HG03460 (cell line): ENCODE data around the gene KCNMA1.

ENCODE experiments used
- ATAC-seq: cut with Tn5 transposase; IDR thresholded peaks from one replicate; pipeline ENCODE4 v1.9.1; 2021; ENCODE audit not compliant: unreplicated experiment

Gene KCNMA1

DNA sequence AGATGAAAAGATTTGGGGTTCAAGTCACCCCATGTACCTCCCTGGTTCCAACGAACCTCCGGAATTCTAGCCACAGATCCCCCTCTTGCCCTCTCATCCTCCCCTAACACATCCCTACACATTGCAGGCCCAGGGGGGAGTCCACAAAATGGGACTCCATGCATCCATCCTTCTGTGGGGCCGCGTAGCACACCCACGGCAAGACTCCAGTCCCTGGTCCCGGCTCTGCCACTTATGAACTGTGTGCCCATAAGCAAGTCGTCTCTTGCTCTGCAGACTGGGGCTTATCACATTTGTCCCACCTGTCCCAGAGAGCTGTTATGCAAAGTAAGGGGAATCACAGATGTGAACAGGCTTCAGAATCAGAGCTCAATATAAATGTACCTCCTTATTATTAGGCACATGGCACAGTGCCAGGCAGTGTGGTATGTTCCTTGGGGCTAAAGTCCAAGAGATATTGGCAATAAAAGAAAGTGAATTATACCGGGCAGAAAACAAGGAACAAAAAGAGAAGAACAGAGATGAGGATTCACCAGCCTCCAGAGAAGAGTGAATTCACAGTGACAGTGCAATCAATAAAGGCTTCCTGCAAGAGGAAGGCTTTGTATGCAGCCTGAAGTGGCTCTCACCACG is 73.9 kb downstream of the KCNMA1 start:
- ATAC-seq: no peak

- ATAC-seq: no peak
Measured at GRCh38 chr10:77562742-77563141, 74.9 kb downstream of the KCNMA1 start.

- no peak for ATAC-seq
Measured at GRCh38 chr10:77561991-77562390, 75.6 kb downstream of the KCNMA1 start.

DNA sequence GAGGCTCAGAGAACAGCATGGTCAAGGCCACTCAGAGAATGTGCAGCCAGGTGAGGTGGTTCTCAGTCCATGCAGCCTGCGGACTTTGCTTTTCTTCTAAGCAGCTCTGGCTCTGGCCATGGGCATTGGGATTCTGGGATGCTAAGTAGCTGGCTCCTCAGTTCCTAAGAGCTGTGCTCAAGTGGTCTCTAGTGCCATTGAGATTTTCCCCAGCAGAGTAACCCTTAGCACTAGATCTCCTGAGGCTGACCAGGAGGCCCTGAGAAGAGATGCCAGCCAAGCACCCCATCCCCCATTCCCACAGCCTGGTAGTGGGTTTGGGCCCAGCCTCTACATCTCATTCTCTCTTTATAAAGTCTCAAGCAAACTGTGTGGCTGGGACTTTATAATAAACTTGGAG is 77.1 kb downstream of the KCNMA1 start:
- no peak for ATAC-seq

- ATAC-seq: no peak
Measured at GRCh38 chr10:77560052-77560451, 77.6 kb downstream of the KCNMA1 start.

DNA sequence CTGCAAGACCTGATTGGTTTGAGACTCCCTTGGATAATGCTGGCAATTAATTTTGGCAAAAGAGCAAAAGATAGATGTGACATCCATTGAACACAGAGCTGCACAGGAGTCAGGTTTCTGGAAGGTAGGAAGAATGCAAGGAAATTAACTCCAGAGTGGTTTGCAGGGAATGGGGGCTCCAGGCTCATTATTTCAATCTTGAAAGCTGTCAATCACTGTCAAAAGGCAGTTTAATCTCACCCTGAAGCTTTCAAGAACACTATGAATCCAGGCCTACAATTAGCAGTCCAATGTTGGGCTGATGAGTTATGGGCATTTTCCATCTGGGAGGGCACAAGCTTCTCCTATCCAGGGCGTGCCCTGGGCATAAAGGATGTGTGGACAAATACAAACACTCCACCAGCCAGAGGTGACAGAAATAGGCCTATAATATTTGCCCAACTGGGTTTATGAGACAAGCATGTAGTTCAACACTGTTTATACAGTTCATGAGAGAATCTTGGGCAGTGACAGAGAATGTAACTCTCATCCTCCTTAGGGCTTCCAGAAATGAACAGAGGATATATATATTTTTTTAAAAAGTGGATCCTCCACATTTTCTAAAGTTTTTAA is 80.5 kb downstream of the KCNMA1 start:
- no peak for ATAC-seq

DNA sequence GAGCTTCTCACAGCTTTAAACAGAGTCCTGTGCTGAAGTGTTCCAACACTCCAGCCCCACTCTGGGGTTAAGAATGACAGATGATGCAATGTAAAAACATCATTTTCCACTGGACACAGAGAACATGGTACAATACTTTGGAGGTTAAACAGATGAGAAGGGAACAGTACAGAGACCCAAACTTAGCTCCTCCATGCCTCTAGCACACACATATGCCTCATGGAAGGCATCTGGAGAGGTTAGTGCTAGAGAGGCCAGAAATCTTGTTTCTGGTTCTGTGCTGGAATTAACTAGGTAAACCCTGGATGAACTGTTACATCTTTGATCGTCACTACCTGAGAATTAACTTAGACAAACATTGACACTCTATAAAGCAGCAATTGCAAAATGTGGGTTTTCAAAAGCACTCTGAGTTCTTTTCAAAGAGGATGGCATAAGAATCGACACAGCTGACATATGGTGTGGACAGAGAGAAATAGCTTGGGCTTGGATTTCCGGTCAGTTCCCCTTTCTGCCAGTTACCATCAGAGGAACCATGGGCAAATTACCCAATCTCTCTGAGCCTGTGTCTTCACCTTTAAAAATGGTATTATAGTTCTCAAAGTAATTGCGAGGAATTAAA is 81.9 kb downstream of the KCNMA1 start:
- no peak for ATAC-seq

DNA sequence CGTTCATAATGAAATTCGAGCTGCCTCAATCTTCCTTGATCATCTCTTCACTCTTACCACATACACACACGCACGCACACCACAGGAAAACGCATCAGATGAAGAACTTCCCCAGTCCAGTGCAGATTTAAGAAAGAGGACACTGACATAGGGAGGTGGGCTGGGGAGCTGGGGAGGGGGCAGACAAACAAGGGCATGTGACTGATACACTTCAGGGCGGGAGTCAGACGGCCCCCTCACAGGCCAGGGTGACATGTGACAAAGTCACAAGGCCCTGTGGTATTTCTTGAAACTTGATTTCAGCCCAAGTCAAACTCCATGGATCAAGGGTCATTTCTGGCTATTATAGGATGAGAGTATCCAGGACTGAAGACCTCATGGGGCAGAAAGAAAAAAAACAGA is 82.6 kb downstream of the KCNMA1 start:
- ATAC-seq: no peak

- no peak for ATAC-seq
Measured at GRCh38 chr10:77553966-77554365, 83.6 kb downstream of the KCNMA1 start.

DNA sequence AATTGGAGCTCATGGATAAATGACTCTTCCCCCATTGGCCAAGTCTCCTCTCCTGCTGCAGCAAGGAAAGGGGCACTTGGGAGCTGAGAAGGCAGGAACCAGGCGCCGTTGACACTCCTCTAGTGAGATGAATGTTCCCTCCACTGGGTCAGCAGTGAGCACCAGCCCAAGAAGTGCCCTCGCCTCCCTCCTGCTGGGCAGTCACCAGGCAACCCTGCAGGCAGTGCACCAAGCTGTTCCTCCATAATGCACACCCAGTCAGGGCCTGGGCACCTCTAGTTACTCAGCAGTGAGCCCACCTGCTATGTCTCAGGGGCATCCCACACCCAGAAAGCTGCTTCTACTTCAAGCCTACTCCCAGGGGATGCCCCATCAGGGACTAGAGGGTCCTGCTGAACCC is 84.3 kb downstream of the KCNMA1 start:
- no peak for ATAC-seq

DNA sequence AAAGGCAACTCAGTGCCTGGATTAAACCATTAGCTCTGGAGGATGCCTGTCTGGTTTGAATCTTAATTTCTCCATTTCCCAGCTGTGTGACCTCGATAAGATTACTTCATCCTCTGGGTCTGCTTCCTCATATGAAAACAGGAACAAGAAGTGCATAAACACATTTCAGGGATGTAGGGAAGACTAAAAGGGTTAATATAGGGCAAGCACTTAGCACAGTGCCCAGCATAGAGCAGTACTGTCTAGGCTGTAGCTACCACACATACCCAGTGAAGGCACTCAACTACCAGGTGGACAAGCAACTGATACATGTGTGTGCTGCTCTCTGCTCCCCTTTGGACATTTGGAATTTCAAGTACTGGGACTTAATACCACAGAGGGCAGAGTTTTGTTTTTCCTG is 85.4 kb downstream of the KCNMA1 start:
- ATAC-seq: no peak

- ATAC-seq: no peak
Measured at GRCh38 chr10:77550378-77550777, 87.2 kb downstream of the KCNMA1 start.

- ATAC-seq: no peak
Measured at GRCh38 chr10:77548671-77549070, 88.9 kb downstream of the KCNMA1 start.

DNA sequence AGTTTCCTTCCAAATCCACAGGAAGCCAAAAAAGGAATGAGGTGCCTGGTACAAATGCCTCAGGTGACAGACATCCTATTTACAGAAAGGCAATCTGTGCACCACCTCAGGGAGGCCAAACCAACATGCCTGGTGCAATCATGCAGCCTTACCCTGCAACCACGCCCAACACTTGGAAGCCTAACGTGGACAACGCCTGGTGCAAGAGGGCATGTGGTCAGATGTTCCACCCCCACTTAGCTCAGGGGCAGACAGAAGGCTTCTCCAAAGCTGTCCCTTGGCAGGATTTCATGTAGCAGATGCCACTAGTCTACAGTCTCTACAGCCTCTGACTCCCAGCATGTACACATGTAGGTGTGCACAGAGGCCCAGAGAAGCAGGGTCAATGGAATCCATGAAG is 89.5 kb downstream of the KCNMA1 start:
- ATAC-seq: no peak

DNA sequence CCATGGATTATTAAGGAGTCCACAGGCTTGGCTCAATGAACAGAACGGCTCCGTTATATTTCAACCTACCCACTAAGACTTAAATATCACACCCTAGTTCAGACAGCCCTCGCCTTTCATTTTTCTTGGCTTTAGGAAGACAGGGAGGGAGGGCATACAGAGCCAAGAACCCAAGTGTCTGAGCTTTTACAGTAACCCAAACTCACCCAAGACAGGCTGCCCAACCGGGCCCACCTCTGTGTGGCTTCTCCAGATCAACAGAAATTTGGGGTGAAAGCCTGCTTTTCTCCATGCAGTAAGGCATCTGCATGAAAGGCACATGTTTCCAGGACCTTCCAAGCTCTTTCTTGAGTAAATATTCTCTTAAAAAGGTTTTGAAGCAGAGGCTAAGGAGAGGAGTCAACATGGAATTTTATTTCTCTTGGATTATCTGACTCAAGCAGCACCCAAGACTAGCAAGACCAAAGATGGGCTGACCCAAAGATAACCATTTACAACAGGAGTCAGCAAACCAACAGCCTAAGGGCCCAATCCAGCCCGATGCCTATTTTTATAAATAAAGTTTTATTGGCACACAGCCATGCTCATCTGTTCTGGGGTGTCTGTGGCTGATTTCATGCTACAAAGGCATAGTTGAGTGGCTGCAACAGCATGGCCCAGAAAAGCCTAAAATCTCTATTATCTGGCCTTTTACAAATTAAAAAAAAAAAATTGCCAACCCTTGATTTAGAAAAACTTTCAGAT is 90.1 kb downstream of the KCNMA1 start:
- no peak for ATAC-seq

- ATAC-seq: no peak
Measured at GRCh38 chr10:77546042-77546441, 91.6 kb downstream of the KCNMA1 start.

DNA sequence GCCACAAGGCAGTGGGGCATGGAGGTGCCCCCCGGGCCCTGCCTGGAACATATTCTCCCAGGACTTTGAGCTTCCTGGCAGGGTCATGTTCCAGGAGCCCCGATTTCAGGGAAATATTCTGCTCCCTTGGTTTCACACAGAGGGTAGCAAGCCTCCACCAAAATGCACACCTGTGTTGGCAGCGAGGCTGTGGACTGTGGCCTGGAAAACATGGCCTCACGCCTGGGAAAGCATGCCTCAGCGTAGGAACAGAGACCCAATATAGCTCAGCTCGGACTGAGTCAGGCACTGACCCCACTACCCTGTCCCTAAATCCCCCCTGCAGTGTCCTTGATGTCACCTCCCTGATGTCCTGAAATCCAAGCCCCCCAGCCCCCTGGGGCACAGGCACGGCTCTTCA is 92.0 kb downstream of the KCNMA1 start:
- no peak for ATAC-seq

DNA sequence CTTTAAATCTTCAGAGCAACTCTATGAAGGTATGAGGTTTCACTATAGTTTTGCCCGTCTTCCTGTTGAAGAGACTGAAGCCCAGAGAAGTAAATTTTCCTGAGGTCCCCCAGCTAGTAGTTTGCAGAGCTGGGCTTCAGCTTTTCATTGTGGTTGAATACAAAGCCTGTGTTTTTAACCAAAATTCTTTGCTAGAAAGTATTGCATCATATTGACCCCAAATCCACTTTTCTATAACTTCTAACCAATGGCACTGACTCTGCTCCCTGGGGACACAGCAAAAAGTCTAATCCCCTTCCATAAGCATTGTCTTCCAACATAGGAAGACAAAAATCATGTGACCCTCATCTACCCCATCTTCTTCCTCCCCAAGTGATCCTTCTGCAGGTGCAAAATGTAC is 93.0 kb downstream of the KCNMA1 start:
- no peak for ATAC-seq

DNA sequence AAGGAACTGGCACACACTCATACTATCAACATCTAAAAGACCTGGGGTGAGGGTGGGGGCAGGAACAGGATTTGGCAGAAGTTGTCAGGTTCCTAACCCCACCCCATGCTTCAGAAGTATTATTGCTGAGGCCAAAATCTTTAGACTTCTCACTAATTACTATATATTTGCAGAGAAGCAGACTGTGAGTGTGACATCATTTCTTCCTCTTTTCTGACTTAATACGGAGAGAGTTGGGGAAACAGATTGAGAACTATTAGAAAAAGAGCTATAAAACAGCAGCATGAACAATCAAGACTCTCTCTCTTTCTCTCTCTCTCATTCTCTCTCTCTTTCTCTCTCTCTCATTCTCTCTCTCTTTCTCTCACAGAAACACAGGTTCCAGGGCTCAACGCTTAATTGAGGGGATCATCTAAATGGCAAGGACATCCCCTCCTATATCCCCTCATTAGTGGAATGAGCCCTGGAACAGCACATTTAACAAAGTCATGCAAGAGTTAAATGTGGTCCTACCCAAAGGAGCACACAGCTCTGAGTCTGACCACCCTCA is 94.8 kb downstream of the KCNMA1 start:
- ATAC-seq: no peak

DNA sequence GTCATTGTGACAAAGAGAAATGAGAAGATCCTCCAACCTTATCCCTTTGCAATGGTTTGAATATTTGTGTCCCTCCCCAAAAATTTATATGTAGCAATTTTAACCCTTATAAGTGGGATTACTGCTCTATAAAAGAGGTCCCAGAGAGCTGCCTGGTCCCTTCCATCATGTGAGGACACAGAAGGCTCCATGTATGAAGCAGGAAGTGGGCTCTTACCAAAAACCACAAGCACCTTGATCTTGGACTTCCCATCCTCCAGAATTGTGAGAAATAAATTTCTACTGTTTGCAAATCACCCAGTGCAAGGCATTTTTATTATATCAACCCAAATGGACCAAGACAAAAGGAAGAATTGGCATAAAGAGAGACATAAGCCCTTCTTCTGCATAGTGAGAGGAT is 95.7 kb downstream of the KCNMA1 start:
- ATAC-seq: no peak

GRCh38 chr10:77541247-77541646 is 96.4 kb downstream of the KCNMA1 start:
- ATAC-seq: no peak
